Gastrocnemius medialis (tissue), 4 donors: ENCODE results near the gene TMPRSS13.

ENCODE experiments used
- POLR2A ChIP-seq, 2 donors: fragments of 450-650 bp; IDR thresholded peaks; one replicate each; pipeline ENCODE4 v1.6.1; 2017; ENCODE audit warnings: antibody characterized with exemption in 2 of 2, mild to moderate bottlenecking in 2 of 2, moderate library complexity in 2 of 2
- TF ChIP-seq, protein P1 (sequence below), 5 experiments: fragments of 450-650 bp in 3 of 5; fragments of 200-600 bp in 2 of 5; sonication (generic) in 2 of 5; IDR thresholded peaks in 4 of 5; conservative IDR thresholded peaks in 1 of 5; 1 replicate in 4 of 5; 2 replicates in 1 of 5; pipeline ENCODE4 v1.5.1; 2016 to 2019; ENCODE audit warnings: antibody characterized with exemption in 5 of 5, mild to moderate bottlenecking in 3 of 5, moderate library complexity in 3 of 5

DNA sequence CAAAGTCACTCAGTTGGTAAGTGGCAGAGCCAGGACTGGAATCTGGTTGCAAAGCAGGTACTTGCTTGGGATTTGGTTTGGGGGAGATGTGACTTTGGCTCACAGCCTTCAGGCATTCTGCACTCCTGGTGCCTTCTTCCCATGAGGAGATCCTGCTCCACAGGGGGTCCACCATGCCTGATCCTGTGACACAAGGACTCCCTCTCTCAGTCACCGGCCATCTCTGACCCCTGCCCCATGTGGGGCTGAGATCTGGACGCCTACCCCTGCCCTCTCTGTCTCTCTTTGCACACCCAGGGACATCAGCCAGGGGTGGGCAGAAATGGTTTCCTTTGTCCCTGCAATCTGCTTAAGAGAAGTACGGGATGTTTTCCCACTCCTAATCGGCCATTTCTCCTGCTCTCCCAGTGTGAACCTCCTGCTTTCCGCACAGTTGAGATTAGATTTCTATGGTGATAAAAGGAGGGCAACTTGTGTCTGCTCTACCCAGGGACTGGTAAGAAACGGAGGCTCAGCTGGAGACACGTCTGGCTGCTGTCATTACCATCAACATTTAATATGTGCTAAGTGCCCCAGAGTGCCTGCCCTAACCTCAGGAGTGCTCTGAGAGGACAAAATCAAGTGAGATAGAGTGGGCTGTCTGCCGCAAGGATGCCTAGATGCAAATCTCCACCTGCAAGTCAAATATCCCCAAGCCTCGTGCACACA, 41.6 kb downstream of the TMPRSS13 start:
- TF ChIP-seq, protein P1, sequence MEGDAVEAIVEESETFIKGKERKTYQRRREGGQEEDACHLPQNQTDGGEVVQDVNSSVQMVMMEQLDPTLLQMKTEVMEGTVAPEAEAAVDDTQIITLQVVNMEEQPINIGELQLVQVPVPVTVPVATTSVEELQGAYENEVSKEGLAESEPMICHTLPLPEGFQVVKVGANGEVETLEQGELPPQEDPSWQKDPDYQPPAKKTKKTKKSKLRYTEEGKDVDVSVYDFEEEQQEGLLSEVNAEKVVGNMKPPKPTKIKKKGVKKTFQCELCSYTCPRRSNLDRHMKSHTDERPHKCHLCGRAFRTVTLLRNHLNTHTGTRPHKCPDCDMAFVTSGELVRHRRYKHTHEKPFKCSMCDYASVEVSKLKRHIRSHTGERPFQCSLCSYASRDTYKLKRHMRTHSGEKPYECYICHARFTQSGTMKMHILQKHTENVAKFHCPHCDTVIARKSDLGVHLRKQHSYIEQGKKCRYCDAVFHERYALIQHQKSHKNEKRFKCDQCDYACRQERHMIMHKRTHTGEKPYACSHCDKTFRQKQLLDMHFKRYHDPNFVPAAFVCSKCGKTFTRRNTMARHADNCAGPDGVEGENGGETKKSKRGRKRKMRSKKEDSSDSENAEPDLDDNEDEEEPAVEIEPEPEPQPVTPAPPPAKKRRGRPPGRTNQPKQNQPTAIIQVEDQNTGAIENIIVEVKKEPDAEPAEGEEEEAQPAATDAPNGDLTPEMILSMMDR (IDR thresholded peaks at IDR 0.05 in 4 of 5, conservative IDR thresholded peaks at IDR 0.05 in 1 of 5): no peak
- no peak for TF ChIP-seq POLR2A (IDR thresholded peaks at IDR 0.05)
